SK-N-SH (cell line): ENCODE data around the gene CASKIN2. TPM values are rescaled to one million over a fixed set of nuclear protein-coding genes. Genes with fewer than 3 reads are reported as not detected.

ENCODE experiments used
- CTCF ChIA-PET: fragments of 300-600, 350-600 bp; formaldehyde crosslinking; extraction: SDS; loops from one replicate; lab custom pipeline; 2021; lab: Yijun Ruan, JAX
- POLR2A ChIA-PET: fragments of 350-600 bp; sonication (Branson Sonifier 250); formaldehyde crosslinking; extraction: SDS; loops from one replicate; lab custom pipeline; 2020; ENCODE audit warnings: antibody characterized with exemption, inconsistent platforms; lab: Yijun Ruan, JAX
- DNase-seq: peaks from one replicate; pipeline ENCODE4 v3.0.0; 2012
- H2AFZ ChIP-seq: fragments of 200-600 bp; sonication (generic); 2 replicates; pipeline ENCODE4 v1.8.1; 2016; ENCODE audit warnings: antibody characterized with exemption, mild to moderate bottlenecking, low read depth
- H3F3A ChIP-seq: fragments of 200-600 bp; sonication (generic); replicated peaks from 2 replicates; pipeline ENCODE3; 2016; ENCODE audit warnings: antibody characterized with exemption, mild to moderate bottlenecking; ENCODE audit not compliant: insufficient read depth
- H3K27ac ChIP-seq, 2 experiments: fragments of 200-500 bp in 1 of 2; fragments of 200-600 bp in 1 of 2; sonication (Bioruptor generic) in 1 of 2; sonication (generic), shearing (Covaris generic) in 1 of 2; 2 replicates each; pipeline versions ENCODE4 v1.5.1 to v1.6.1; 2014 to 2016; ENCODE audit warnings: low read depth in 2 of 2, inconsistent platforms in 1 of 2, low read length in 1 of 2, mild to moderate bottlenecking in 1 of 2, mixed read lengths in 1 of 2
- H3K27me3 ChIP-seq: fragments of 200-600 bp; sonication (generic), shearing (Covaris generic); 2 replicates; pipeline ENCODE4 v1.6.1; 2016; ENCODE audit warnings: mixed run types; ENCODE audit not compliant: insufficient read depth
- H3K36me3 ChIP-seq, 2 experiments: fragments of 200-500 bp in 1 of 2; fragments of 200-600 bp in 1 of 2; sonication (Bioruptor generic) in 1 of 2; sonication (generic) in 1 of 2; replicated peaks in 1 of 2; 2 replicates each; pipeline versions ENCODE3 to v1.5.1; 2014 to 2016; ENCODE audit warnings: low read length in 1 of 2, mild to moderate bottlenecking in 1 of 2; ENCODE audit not compliant: insufficient read depth in 2 of 2, control insufficient read depth in 1 of 2
- H3K4me1 ChIP-seq, 2 experiments: fragments of 200-500 bp in 1 of 2; fragments of 200-600 bp in 1 of 2; sonication (Bioruptor generic) in 1 of 2; sonication (generic), shearing (Covaris generic) in 1 of 2; 2 replicates each; pipeline versions ENCODE4 v1.5.1 to v1.6.1; 2014 to 2016; ENCODE audit warnings: low read depth in 1 of 2, low read length in 1 of 2, mixed run types in 1 of 2; ENCODE audit not compliant: insufficient read depth in 2 of 2, control insufficient read depth in 1 of 2
- H3K4me2 ChIP-seq: fragments of 200-600 bp; sonication (generic), shearing (Covaris generic); 2 replicates; pipeline ENCODE4 v1.6.1; 2017; ENCODE audit warnings: mixed run types
- H3K4me3 ChIP-seq, 2 experiments: fragments of 200-500 bp in 1 of 2; fragments of 200-600 bp in 1 of 2; sonication (Bioruptor generic) in 1 of 2; sonication (generic), shearing (Covaris generic) in 1 of 2; 2 replicates each; pipeline versions ENCODE4 v1.5.1 to v1.8.1; 2014 to 2016; ENCODE audit warnings: low read depth in 2 of 2, inconsistent platforms in 1 of 2, low read length in 1 of 2, mild to moderate bottlenecking in 1 of 2, mixed read lengths in 1 of 2, moderate library complexity in 1 of 2
- H3K79me2 ChIP-seq: fragments of 200-600 bp; sonication (generic); 2 replicates; pipeline ENCODE4 v1.8.1; 2017; ENCODE audit warnings: mild to moderate bottlenecking; ENCODE audit not compliant: insufficient read depth
- H3K9ac ChIP-seq: fragments of 200-600 bp; sonication (generic); 2 replicates; pipeline ENCODE4 v1.6.1; 2017; ENCODE audit warnings: mixed run types
- H3K9me2 ChIP-seq: fragments of 200-600 bp; sonication (generic); 2 replicates; pipeline ENCODE4 v1.6.1; 2017; ENCODE audit warnings: mixed run types
- H3K9me3 ChIP-seq: fragments of 200-600 bp; sonication (generic); 2 replicates; pipeline ENCODE4 v1.6.1; 2017; ENCODE audit warnings: mixed run types, mild to moderate bottlenecking, moderate library complexity
- H4K20me1 ChIP-seq: fragments of 200-600 bp; sonication (generic); 2 replicates; pipeline ENCODE4 v1.6.1; 2017; ENCODE audit warnings: mild to moderate bottlenecking, mixed run types; ENCODE audit not compliant: insufficient read depth
- CTCF ChIP-seq: fragments of 200-600 bp; sonication (generic); IDR thresholded peaks from 2 replicates; pipeline ENCODE4 v1.6.1; 2017; ENCODE audit warnings: antibody characterized with exemption, mild to moderate bottlenecking, moderate library complexity
- FOXJ3 ChIP-seq: sonication (generic); formaldehyde crosslinking; IDR thresholded peaks from 2 replicates; pipeline ENCODE4 v1.5.1; 2020; ENCODE audit warnings: mild to moderate bottlenecking, missing genetic modification reagents
- MXI1 ChIP-seq: IDR thresholded peaks from 2 replicates; pipeline ENCODE4 v1.6.1; 2012; ENCODE audit warnings: mild to moderate bottlenecking, low read depth, low read length, improper control_type of control experiment
- REST ChIP-seq: IDR thresholded peaks from 2 replicates; pipeline ENCODE4 v1.6.1; 2012; ENCODE audit warnings: mild to moderate bottlenecking, low read depth, low read length, moderate library complexity
- SIN3A ChIP-seq: IDR thresholded peaks from 2 replicates; pipeline ENCODE4 v1.6.1; 2012; ENCODE audit warnings: low read depth, mild to moderate bottlenecking, low read length, moderate library complexity, borderline replicate concordance
- USF2 ChIP-seq: fragments of 150-350 bp; IDR thresholded peaks from 2 replicates; pipeline ENCODE4 v1.6.1; 2017; ENCODE audit warnings: antibody characterized with exemption, low read length, low read depth, borderline replicate concordance
- WGBS: methylation state at CpG from one replicate; pipeline ENCODE4 v1.1.6; 2017; ENCODE audit warnings: low lambda C conversion rate; 5-methylcytosine and 5-hydroxymethylcytosine counted together
- polyA plus RNA-seq, 3 experiments: library from polyadenylated mRNA; depleted of rRNA; stranded (reverse); fragments of >200 nt; gene quantifications; 2 replicates each; pipeline ENCODE4 v1.2.3, GENCODE V29; 2012

CASKIN2 gene
- polyA plus RNA-seq, 1 of the 3 experiments (the other 2 are of a cell fraction): 6.5 TPM

GRCh38 chr17:75525806-75526554 is 10.6 kb upstream of the CASKIN2 start:
- 0 out of 2 replicates have a peak, but pooled peaks cover 10% of the 10 kb centered on the region for H4K20me1 ChIP-seq
- TF ChIP-seq MXI1: no peak
- no peak for TF ChIP-seq SIN3A
- TF ChIP-seq CTCF: no peak
- TF ChIP-seq REST: no peak
- TF ChIP-seq USF2: no peak
- TF ChIP-seq FOXJ3: no peak
- TF ChIP-seq, all 33 proteins: peak for 0
- H3F3A ChIP-seq: peaks cover 12% of the 10 kb centered on the region
- H3K9me2 ChIP-seq: no peaks in the 10 kb centered on the region
- peak overlapping the region; percentile 57 to 67 for H3K4me3 ChIP-seq
- H3K27me3 ChIP-seq: peaks cover 12% of the 10 kb centered on the region; the same call in 1 of the 2 replicates
- POLR2A ChIA-PET: interaction anchor here (0.6 to 1.3 kb wide), 3 partner anchors 10 to 69 kb away, joined by 3 to 24 read pairs (median 4); partner anchors contain the start of gene TSEN54
- H3K36me3 ChIP-seq: peaks cover 3 to 9% of the 10 kb centered on the region in 2 experiments
- no peak overlapping the region for H3K27ac ChIP-seq
- peaks cover 0 to 14% of the 10 kb centered on the region in 2 experiments; a peak in 1 of 4 replicates for H3K4me1 ChIP-seq
- no peaks in the 10 kb centered on the region for H3K79me2 ChIP-seq
- WGBS: 32% methylated on average over 36 of the region's 60 CpGs
- DNase-seq: peak; percentile 69
- no peak overlapping the region for H3K9ac ChIP-seq
- H3K9me3 ChIP-seq: no peaks in the 10 kb centered on the region
- CTCF ChIA-PET: interaction anchor here (0.5 to 3.1 kb wide), 19 partner anchors 9 to 266 kb away, joined by 3 to 18 read pairs (median 4); partner anchors contain the start of genes MIF4GD and TSEN54
- H2AFZ ChIP-seq: no peak overlapping the region
- H3K4me2 ChIP-seq: peak overlapping the region; percentile 64
